ENCODE results near the gene SGMS1.
A peak's percentile ranks its signal among the peaks of the same experiment; 100 is the strongest.

DNA sequence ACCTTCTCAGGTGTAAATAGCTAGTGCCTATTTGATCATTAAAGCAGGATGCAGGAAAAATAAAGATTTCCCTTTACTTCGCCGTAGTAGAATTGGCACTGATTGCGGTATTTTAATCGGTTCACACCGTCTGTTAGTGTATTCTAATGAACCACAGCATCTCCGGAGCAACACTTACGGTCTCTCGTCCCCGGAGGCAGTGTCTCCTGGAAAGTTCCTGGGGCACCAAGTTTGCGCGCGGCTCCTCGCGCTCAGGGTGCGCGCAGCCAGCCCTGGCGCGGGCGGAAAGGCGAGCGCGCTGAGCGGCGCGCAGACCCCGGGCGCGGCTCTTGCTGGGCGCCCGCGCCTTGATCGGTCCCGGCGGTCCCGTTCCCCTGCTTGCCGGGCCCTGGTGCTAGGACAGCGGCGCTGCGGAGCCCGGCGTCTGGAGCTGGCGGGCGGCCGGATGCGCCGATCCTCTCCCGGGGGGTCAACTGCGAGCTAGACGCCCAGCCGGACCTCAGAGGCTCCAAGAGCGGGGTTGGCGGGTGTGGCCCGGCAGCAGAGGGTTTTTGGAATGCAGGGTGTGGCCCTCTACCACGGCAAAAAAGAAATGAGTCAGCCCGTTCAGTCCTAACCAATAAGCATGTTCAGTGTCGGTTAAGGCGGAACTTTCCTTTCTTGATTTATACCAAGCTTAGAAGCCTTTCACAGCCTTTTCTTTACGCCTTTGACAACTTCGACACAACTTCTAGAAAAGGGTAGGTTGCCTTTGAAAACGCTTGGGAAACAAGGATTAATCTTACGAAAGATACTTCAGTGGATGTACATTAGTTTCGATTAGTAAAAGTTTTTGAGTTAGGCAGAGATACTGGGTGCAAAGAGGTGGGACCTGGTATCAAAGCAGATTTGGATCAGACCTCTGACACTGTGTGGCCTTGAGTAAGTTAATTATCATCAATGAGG is 205.6 kb downstream of the SGMS1 start:
- TF ChIP-seq POLR2A (IDR thresholded peaks at IDR 0.05) (no peak), POLR2AphosphoS5 (IDR thresholded peaks at IDR 0.05) (peak; percentile 39 to 81 (median 76))
- TF ChIP-seq, protein P1, sequence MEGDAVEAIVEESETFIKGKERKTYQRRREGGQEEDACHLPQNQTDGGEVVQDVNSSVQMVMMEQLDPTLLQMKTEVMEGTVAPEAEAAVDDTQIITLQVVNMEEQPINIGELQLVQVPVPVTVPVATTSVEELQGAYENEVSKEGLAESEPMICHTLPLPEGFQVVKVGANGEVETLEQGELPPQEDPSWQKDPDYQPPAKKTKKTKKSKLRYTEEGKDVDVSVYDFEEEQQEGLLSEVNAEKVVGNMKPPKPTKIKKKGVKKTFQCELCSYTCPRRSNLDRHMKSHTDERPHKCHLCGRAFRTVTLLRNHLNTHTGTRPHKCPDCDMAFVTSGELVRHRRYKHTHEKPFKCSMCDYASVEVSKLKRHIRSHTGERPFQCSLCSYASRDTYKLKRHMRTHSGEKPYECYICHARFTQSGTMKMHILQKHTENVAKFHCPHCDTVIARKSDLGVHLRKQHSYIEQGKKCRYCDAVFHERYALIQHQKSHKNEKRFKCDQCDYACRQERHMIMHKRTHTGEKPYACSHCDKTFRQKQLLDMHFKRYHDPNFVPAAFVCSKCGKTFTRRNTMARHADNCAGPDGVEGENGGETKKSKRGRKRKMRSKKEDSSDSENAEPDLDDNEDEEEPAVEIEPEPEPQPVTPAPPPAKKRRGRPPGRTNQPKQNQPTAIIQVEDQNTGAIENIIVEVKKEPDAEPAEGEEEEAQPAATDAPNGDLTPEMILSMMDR (IDR thresholded peaks at IDR 0.05 in 8 of 11, conservative IDR thresholded peaks at IDR 0.05 in 3 of 11) = no peak
